Measurements from ENCODE around the gene COLQ.
"Not testable (repeated sequence)": the region's sequence is repeated elsewhere in the genome, so short reads cannot be mapped to it uniquely, and the experiment has no call there.

COLQ gene

DNA sequence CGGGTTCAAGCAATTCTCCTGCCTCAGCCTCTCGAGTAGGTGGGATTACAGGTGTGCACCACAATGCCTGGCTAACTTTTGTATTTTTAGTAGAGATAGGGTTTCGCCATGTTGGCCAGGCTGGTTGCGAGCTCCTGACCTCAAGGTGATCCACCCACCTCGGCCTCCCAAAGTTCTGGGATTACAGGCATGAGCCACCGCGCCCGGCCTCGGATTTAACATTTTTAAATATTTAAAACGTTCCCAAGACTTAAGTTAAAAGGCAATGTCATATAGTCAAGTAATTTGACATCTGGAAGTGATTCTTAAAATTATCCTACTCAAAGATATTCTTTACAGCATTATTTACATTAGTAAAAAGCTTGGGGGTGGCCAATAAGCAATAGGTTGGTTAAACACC is 64.6 kb downstream of the COLQ start:
- H3K9ac ChIP-seq (ENCODE audit: low read length); H4K5ac ChIP-seq (ENCODE audit: low read length); H4K8ac ChIP-seq (ENCODE audit: low read depth, low read length); H2BK15ac ChIP-seq (replicated peaks; ENCODE audit: low read depth); H3K4ac ChIP-seq (ENCODE audit: low read depth, low read length); H3K79me1 ChIP-seq (ENCODE audit: low read length); H2AK5ac ChIP-seq (ENCODE audit: low read length); H3K36me3 ChIP-seq (ENCODE audit: control insufficient read depth, insufficient read depth, low read length); H3K23ac ChIP-seq (ENCODE audit: low read length); H3K4me2 ChIP-seq (ENCODE audit: low read length); H2BK120ac ChIP-seq (ENCODE audit: low read depth, low read length); DNase-seq; H3K27ac ChIP-seq (ENCODE audit: low read depth, low read length); H3K27me3 ChIP-seq (ENCODE audit: insufficient read depth, low read length, poor library complexity); H2BK5ac ChIP-seq (ENCODE audit: low read length); H3K79me2 ChIP-seq (ENCODE audit: control insufficient read depth, insufficient read depth, low read length); H3K56ac ChIP-seq (ENCODE audit: low read length); H3K18ac ChIP-seq (ENCODE audit: low read length); H3K4me3 ChIP-seq (ENCODE audit: low read length); H3K4me1 ChIP-seq (ENCODE audit: control insufficient read depth, low read depth, low read length): not testable (repeated sequence)
- WGBS (ENCODE audit: extremely low coverage, insufficient coverage, low lambda C conversion rate) = no CpG with 5 or more reads among the region's 10 CpGs

GRCh38 chr3:15456321-15456720 is 65.2 kb downstream of the COLQ start:
- no peak overlapping the region for H3K56ac ChIP-seq (ENCODE audit: low read length)
- no peak overlapping the region for H2BK15ac ChIP-seq (replicated peaks; ENCODE audit: low read depth)
- H3K4me3 ChIP-seq (ENCODE audit: low read length) = no peak overlapping the region
- no peak overlapping the region for H3K4ac ChIP-seq (ENCODE audit: low read depth, low read length)
- H3K27me3 ChIP-seq (ENCODE audit: insufficient read depth, low read length, poor library complexity) = no peaks in the 10 kb centered on the region
- DNase-seq = no peak
- H2AK5ac ChIP-seq (ENCODE audit: low read length) = no peak overlapping the region
- H3K4me1 ChIP-seq (ENCODE audit: control insufficient read depth, low read depth, low read length) = no peaks in the 10 kb centered on the region
- H3K4me2 ChIP-seq (ENCODE audit: low read length) = no peak overlapping the region
- H3K23ac ChIP-seq (ENCODE audit: low read length) = no peak overlapping the region
- H2BK120ac ChIP-seq (ENCODE audit: low read depth, low read length) = no peak overlapping the region
- H3K9ac ChIP-seq (ENCODE audit: low read length) = no peak overlapping the region
- no peaks in the 10 kb centered on the region for H3K79me1 ChIP-seq (ENCODE audit: low read length)
- WGBS (ENCODE audit: extremely low coverage, insufficient coverage, low lambda C conversion rate) = no CpG with 5 or more reads among the region's 2 CpGs
- H3K18ac ChIP-seq (ENCODE audit: low read length) = no peak overlapping the region
- H2BK5ac ChIP-seq (ENCODE audit: low read length) = no peak overlapping the region
- H3K27ac ChIP-seq (ENCODE audit: low read depth, low read length) = no peak overlapping the region
- H3K36me3 ChIP-seq (ENCODE audit: control insufficient read depth, insufficient read depth, low read length) = no peaks in the 10 kb centered on the region
- H4K5ac ChIP-seq (ENCODE audit: low read length) = no peak overlapping the region
- H4K8ac ChIP-seq (ENCODE audit: low read depth, low read length) = no peak overlapping the region
- no peaks in the 10 kb centered on the region for H3K79me2 ChIP-seq (ENCODE audit: control insufficient read depth, insufficient read depth, low read length)

DNA sequence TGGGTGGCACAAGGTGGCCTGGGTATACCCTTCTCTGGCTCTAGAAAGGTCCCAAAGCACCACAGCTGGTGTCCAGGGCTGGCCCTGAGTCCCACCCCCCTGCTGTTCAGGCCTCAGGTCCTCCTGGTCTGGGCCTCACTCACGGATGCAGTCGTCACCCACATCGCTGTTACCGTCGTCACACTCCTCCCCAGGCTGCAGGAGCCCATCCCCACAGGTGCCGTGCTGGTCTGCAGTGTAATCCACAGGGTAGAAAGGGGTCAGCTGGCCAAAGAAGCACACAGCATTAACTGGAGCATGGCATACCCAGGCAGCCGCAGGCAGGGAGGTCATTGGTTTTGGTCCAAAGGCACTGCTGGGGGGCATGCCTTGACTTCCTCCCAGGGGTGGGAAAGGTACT is 65.8 kb downstream of the COLQ start:
- WGBS (ENCODE audit: extremely low coverage, insufficient coverage, low lambda C conversion rate) = no CpG with 5 or more reads among the region's 7 CpGs
- H2BK15ac ChIP-seq (replicated peaks; ENCODE audit: low read depth) = no peak overlapping the region
- no peak overlapping the region for H3K9ac ChIP-seq (ENCODE audit: low read length)
- H3K18ac ChIP-seq (ENCODE audit: low read length) = no peak overlapping the region
- no peak overlapping the region for H4K5ac ChIP-seq (ENCODE audit: low read length)
- H4K8ac ChIP-seq (ENCODE audit: low read depth, low read length) = no peak overlapping the region
- H3K79me2 ChIP-seq (ENCODE audit: control insufficient read depth, insufficient read depth, low read length) = no peaks in the 10 kb centered on the region
- no peak overlapping the region for H3K27ac ChIP-seq (ENCODE audit: low read depth, low read length)
- H3K4ac ChIP-seq (ENCODE audit: low read depth, low read length) = no peak overlapping the region
- no peak for DNase-seq
- H2AK5ac ChIP-seq (ENCODE audit: low read length) = no peak overlapping the region
- H2BK120ac ChIP-seq (ENCODE audit: low read depth, low read length) = no peak overlapping the region
- no peak overlapping the region for H3K4me3 ChIP-seq (ENCODE audit: low read length)
- H3K4me1 ChIP-seq (ENCODE audit: control insufficient read depth, low read depth, low read length) = no peaks in the 10 kb centered on the region
- H3K36me3 ChIP-seq (ENCODE audit: control insufficient read depth, insufficient read depth, low read length) = no peaks in the 10 kb centered on the region
- no peak overlapping the region for H2BK5ac ChIP-seq (ENCODE audit: low read length)
- H3K27me3 ChIP-seq (ENCODE audit: insufficient read depth, low read length, poor library complexity) = no peaks in the 10 kb centered on the region
- H3K79me1 ChIP-seq (ENCODE audit: low read length) = no peaks in the 10 kb centered on the region
- no peak overlapping the region for H3K56ac ChIP-seq (ENCODE audit: low read length)
- H3K23ac ChIP-seq (ENCODE audit: low read length) = no peak overlapping the region
- H3K4me2 ChIP-seq (ENCODE audit: low read length) = no peak overlapping the region

- DNase-seq = no peak
- Histone ChIP-seq H3K4me2 (ENCODE audit: low read length) (no peak overlapping the region), H3K4me3 (ENCODE audit: low read length) (no peak overlapping the region), H3K79me1 (ENCODE audit: low read length) (no peaks in the 10 kb centered on the region), H3K18ac (ENCODE audit: low read length) (no peak overlapping the region), H3K23ac (ENCODE audit: low read length) (no peak overlapping the region), H4K5ac (ENCODE audit: low read length) (no peak overlapping the region), H3K4me1 (ENCODE audit: control insufficient read depth, low read depth, low read length) (no peaks in the 10 kb centered on the region), H3K27ac (ENCODE audit: low read depth, low read length) (no peak overlapping the region), H3K9ac (ENCODE audit: low read length) (no peak overlapping the region), H2BK5ac (ENCODE audit: low read length) (no peak overlapping the region), H3K56ac (ENCODE audit: low read length) (no peak overlapping the region), H4K8ac (ENCODE audit: low read depth, low read length) (no peak overlapping the region), H2AK5ac (ENCODE audit: low read length) (no peak overlapping the region), H3K79me2 (ENCODE audit: control insufficient read depth, insufficient read depth, low read length) (no peaks in the 10 kb centered on the region), H3K36me3 (ENCODE audit: control insufficient read depth, insufficient read depth, low read length) (no peaks in the 10 kb centered on the region), H3K27me3 (ENCODE audit: insufficient read depth, low read length, poor library complexity) (no peaks in the 10 kb centered on the region), H2BK15ac (replicated peaks; ENCODE audit: low read depth) (no peak overlapping the region), H3K4ac (ENCODE audit: low read depth, low read length) (no peak overlapping the region), H2BK120ac (ENCODE audit: low read depth, low read length) (no peak overlapping the region)
These were observed 66.5 kb downstream of the COLQ start for GRCh38 chr3:15454965-15455364.

GRCh38 chr3:15453991-15454625 is 67.4 kb downstream of the COLQ start:
- Histone ChIP-seq H3K36me3 (ENCODE audit: control insufficient read depth, insufficient read depth, low read length) (no peaks in the 10 kb centered on the region), H3K27me3 (ENCODE audit: insufficient read depth, low read length, poor library complexity) (no peaks in the 10 kb centered on the region), H2AK5ac (ENCODE audit: low read length) (no peak overlapping the region), H3K18ac (ENCODE audit: low read length) (no peak overlapping the region), H3K79me2 (ENCODE audit: control insufficient read depth, insufficient read depth, low read length) (no peaks in the 10 kb centered on the region), H3K4me1 (ENCODE audit: control insufficient read depth, low read depth, low read length) (no peaks in the 10 kb centered on the region), H3K79me1 (ENCODE audit: low read length) (no peaks in the 10 kb centered on the region), H3K27ac (ENCODE audit: low read depth, low read length) (no peak overlapping the region), H4K8ac (ENCODE audit: low read depth, low read length) (no peak overlapping the region), H3K4ac (ENCODE audit: low read depth, low read length) (no peak overlapping the region), H3K4me3 (ENCODE audit: low read length) (no peak overlapping the region), H2BK120ac (ENCODE audit: low read depth, low read length) (no peak overlapping the region), H2BK5ac (ENCODE audit: low read length) (no peak overlapping the region), H3K56ac (ENCODE audit: low read length) (no peak overlapping the region), H3K9ac (ENCODE audit: low read length) (no peak overlapping the region), H3K23ac (ENCODE audit: low read length) (no peak overlapping the region), H2BK15ac (replicated peaks; ENCODE audit: low read depth) (no peak overlapping the region), H4K5ac (ENCODE audit: low read length) (no peak overlapping the region), H3K4me2 (ENCODE audit: low read length) (no peak overlapping the region)
- WGBS (ENCODE audit: extremely low coverage, insufficient coverage, low lambda C conversion rate) = no CpG with 5 or more reads among the region's 9 CpGs
- DNase-seq = no peak

GRCh38 chr3:15453501-15453900 is 68.0 kb downstream of the COLQ start:
- no peak overlapping the region for H3K4me3 ChIP-seq (ENCODE audit: low read length)
- H2BK15ac ChIP-seq (replicated peaks; ENCODE audit: low read depth) = no peak overlapping the region
- no peak overlapping the region for H3K4ac ChIP-seq (ENCODE audit: low read depth, low read length)
- no peaks in the 10 kb centered on the region for H3K4me1 ChIP-seq (ENCODE audit: control insufficient read depth, low read depth, low read length)
- H3K79me2 ChIP-seq (ENCODE audit: control insufficient read depth, insufficient read depth, low read length) = no peaks in the 10 kb centered on the region
- H3K23ac ChIP-seq (ENCODE audit: low read length) = no peak overlapping the region
- H3K56ac ChIP-seq (ENCODE audit: low read length) = no peak overlapping the region
- no peak overlapping the region for H3K9ac ChIP-seq (ENCODE audit: low read length)
- H2BK120ac ChIP-seq (ENCODE audit: low read depth, low read length) = no peak overlapping the region
- no peak overlapping the region for H3K27ac ChIP-seq (ENCODE audit: low read depth, low read length)
- H3K18ac ChIP-seq (ENCODE audit: low read length) = no peak overlapping the region
- WGBS (ENCODE audit: extremely low coverage, insufficient coverage, low lambda C conversion rate) = no CpG with 5 or more reads among the region's 8 CpGs
- no peak overlapping the region for H4K8ac ChIP-seq (ENCODE audit: low read depth, low read length)
- H3K4me2 ChIP-seq (ENCODE audit: low read length) = no peak overlapping the region
- DNase-seq = no peak
- no peaks in the 10 kb centered on the region for H3K36me3 ChIP-seq (ENCODE audit: control insufficient read depth, insufficient read depth, low read length)
- no peak overlapping the region for H2BK5ac ChIP-seq (ENCODE audit: low read length)
- H4K5ac ChIP-seq (ENCODE audit: low read length) = no peak overlapping the region
- H3K79me1 ChIP-seq (ENCODE audit: low read length) = no peaks in the 10 kb centered on the region
- no peaks in the 10 kb centered on the region for H3K27me3 ChIP-seq (ENCODE audit: insufficient read depth, low read length, poor library complexity)
- no peak overlapping the region for H2AK5ac ChIP-seq (ENCODE audit: low read length)
